GM18907 (cell line): ENCODE measurements around the gene XPR1.
"Not testable (repeated sequence)": the region's sequence is repeated elsewhere in the genome, so short reads cannot be mapped to it uniquely, and the experiment has no call there.

Source experiments
- ATAC-seq: cut with Tn5 transposase; IDR thresholded peaks from one replicate; pipeline ENCODE4 v1.9.1; 2021; ENCODE audit warnings: mild to moderate bottlenecking, moderate library complexity; ENCODE audit not compliant: unreplicated experiment

The XPR1 gene

GRCh38 chr1:180833180-180833579 is 201.4 kb downstream of the XPR1 start:
- ATAC-seq: not testable (repeated sequence)

- ATAC-seq: no peak
These were observed 204.6 kb downstream of the XPR1 start for GRCh38 chr1:180836449-180836848.

- no peak for ATAC-seq
These were observed 205.2 kb downstream of the XPR1 start for GRCh38 chr1:180837020-180837419.

GRCh38 chr1:180838535-180838934 is 206.7 kb downstream of the XPR1 start:
- no peak for ATAC-seq

GRCh38 chr1:180839547-180839946 is 207.7 kb downstream of the XPR1 start:
- ATAC-seq: no peak

GRCh38 chr1:180841415-180841814 is 209.6 kb downstream of the XPR1 start:
- no peak for ATAC-seq

- ATAC-seq: no peak
These were observed 210.2 kb downstream of the XPR1 start for GRCh38 chr1:180842052-180842451.

GRCh38 chr1:180842491-180843275 is 210.9 kb downstream of the XPR1 start:
- no peak for ATAC-seq

GRCh38 chr1:180845352-180845751 is 213.5 kb downstream of the XPR1 start:
- no peak for ATAC-seq

- no peak for ATAC-seq
These were observed 216.4 kb downstream of the XPR1 start for GRCh38 chr1:180848191-180848590.

GRCh38 chr1:180849031-180849775 is 217.4 kb downstream of the XPR1 start:
- peak; percentile 71 for ATAC-seq

GRCh38 chr1:180851995-180852887 is 220.4 kb downstream of the XPR1 start:
- peak; percentile 41 for ATAC-seq

GRCh38 chr1:180854001-180854400 is 222.2 kb downstream of the XPR1 start:
- no peak for ATAC-seq

GRCh38 chr1:180854456-180854855 is 222.6 kb downstream of the XPR1 start:
- ATAC-seq: no peak

GRCh38 chr1:180857947-180858725 is 226.3 kb downstream of the XPR1 start:
- not testable (repeated sequence) for ATAC-seq

- ATAC-seq: no peak
These were observed 227.5 kb downstream of the XPR1 start for GRCh38 chr1:180859306-180859705.

GRCh38 chr1:180860535-180860934 is 228.7 kb downstream of the XPR1 start:
- no peak for ATAC-seq

- ATAC-seq: no peak
These were observed 230.5 kb downstream of the XPR1 start for GRCh38 chr1:180862305-180862704.

- ATAC-seq: no peak
These were observed 231.4 kb downstream of the XPR1 start for GRCh38 chr1:180863158-180863775.
